GM20000 (cell line): Measurements from ENCODE around the gene PRUNE2.

Experiments
- DNase-seq: peaks from one replicate; pipeline ENCODE4 v3.0.0; 2012; ENCODE audit warnings: low spot score
- TF ChIP-seq, protein P1 (sequence below): IDR thresholded peaks from 2 replicates; pipeline ENCODE4 v1.5.1; 2012; ENCODE audit warnings: mild to moderate bottlenecking, control low read depth; ENCODE audit errors: extremely low read depth, missing control alignments

PRUNE2 gene

DNA sequence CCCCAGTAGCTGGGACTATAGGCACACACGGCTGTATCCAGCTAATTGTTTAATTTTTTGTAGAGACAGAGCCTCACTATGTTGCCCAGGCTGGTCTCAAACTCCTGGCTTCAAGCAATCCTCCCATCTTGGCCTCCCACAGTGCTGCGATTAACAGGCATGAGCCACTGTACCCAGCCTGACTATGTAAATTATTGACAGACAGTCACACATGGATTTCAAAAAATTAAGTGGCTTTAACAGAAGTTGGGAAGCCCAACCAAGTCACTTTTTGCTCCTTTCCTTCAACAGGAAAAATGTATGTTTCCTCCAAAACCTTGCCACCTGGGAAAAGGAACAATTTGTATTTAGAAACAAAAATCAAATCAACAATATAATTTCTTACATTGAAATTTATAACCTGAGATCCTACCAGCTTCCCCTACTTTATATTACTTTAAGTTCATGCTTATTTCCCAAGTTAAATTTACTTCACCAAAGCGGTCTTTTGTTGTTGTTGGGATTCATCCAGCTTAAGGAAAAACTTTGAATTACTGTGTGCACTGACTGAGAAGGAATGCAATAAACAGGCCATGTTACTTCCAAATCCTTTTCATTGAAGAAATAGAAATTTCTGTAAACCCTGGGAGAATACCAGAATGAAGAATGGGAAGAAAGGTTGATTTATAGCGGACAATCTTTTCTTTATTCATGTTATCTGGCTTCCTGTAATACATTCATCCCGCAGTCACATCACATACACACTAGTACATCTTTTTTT lies 133.0 kb downstream of the PRUNE2 start:
- no peak for DNase-seq

DNA sequence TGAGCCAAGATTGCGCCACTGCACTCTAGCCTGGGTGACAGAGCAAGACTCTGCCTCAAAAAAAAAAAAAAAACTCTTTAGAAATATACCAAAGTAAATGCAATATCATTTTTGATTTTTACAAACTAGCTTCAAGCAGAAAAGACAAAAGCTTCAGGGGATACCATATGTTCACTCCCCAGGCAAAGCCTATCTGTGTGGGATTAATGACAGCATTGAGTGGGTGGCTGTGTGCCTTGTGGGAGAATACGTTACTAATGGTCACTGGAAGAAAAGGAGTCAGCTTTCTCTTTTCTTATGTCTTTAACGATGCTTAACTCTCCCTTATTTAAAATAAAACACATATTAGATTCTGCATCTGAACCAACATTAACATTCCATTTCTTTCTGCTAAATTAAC lies 139.8 kb downstream of the PRUNE2 start:
- TF ChIP-seq, protein P1, sequence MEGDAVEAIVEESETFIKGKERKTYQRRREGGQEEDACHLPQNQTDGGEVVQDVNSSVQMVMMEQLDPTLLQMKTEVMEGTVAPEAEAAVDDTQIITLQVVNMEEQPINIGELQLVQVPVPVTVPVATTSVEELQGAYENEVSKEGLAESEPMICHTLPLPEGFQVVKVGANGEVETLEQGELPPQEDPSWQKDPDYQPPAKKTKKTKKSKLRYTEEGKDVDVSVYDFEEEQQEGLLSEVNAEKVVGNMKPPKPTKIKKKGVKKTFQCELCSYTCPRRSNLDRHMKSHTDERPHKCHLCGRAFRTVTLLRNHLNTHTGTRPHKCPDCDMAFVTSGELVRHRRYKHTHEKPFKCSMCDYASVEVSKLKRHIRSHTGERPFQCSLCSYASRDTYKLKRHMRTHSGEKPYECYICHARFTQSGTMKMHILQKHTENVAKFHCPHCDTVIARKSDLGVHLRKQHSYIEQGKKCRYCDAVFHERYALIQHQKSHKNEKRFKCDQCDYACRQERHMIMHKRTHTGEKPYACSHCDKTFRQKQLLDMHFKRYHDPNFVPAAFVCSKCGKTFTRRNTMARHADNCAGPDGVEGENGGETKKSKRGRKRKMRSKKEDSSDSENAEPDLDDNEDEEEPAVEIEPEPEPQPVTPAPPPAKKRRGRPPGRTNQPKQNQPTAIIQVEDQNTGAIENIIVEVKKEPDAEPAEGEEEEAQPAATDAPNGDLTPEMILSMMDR = no peak
- DNase-seq = no peak

More for the DNA sequence above, 133.0 kb downstream of the PRUNE2 start:
- TF ChIP-seq, protein P1 = no peak

DNA sequence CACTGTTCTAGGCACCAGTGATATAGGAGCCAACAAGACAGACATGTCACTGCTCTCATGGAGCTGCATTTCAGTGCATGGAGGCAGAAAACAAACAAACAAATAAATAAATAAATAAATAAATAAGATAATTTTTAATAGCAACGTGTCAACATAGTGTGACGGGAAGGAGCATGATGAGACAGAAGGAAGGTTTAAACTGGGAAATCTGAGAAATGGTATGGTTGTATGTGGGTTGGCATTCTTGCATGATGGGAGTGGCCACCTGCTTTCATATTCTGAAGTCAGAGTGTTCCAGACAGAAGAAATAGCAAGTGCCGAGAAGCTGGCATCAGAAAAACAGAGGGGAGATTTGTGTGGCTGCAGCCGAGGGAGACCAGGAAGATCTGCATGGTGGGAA lies 141.8 kb downstream of the PRUNE2 start, which contains the start of gene PCA3:
PCA3 (plus strand) TSS at position 301 of the 400 bp plus-strand sequence.
- no peak for DNase-seq
- TF ChIP-seq, protein P1 = no peak

DNA sequence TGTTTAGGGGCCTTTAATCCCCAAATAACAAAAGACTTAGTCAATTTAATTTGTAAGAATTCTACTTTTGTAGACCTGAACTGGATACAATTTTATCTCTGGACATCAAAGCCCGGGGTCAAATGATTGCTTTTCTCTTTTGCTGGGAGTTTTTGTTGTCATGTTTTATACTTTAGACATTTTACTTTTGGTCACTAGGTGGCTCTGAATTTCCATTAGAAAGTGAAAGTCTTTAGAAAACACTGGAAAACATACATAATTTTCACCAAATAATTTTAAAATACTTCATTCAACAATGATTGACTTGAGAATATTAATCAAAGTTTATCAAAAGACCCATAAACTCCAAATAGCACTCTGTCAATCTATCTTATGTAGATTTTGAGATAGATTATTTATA lies 144.5 kb downstream of the PRUNE2 start:
- TF ChIP-seq, protein P1 = no peak
- DNase-seq = no peak

DNA sequence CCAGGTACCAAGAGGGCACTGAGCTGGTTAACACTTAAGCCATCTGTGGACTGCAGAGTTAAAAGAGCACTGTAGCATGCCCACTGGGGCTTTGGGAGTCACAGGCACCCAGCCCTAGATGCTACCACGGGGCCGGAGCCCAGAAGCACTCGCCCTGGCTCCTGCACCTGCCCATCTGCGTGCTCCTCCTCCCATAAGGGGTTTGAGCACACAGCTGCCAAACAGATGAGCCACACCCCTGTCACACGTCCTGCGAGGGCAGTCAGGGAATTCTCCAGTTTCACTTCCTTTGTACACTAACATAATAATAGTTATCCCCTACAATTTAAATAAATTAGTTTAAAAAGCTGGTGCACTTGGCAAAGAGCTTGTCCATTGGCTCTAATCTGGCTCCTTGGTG lies 146.2 kb downstream of the PRUNE2 start:
- TF ChIP-seq, protein P1 = no peak

DNA sequence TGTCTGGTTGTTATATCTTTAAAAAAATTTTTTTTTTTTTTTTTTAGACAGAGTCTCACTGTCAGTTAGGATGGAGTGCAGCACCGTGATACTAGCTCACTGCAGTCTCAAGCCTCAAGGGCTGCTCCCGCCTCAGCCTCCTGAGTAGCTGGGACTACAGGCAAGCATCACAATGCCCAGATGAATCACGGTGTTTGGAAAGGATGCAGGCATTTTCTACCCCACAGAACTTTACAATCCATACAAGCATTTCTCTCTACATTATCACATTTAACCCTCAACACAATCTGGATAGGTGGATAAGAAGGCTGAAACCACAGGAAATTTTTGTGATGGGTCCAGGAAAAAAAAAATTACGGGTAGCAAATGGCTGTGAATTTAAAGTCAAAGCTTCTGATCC lies 147.4 kb downstream of the PRUNE2 start:
- no peak for DNase-seq
- TF ChIP-seq, protein P1 = no peak

More for the DNA sequence above, 146.2 kb downstream of the PRUNE2 start:
- no peak for DNase-seq

DNA sequence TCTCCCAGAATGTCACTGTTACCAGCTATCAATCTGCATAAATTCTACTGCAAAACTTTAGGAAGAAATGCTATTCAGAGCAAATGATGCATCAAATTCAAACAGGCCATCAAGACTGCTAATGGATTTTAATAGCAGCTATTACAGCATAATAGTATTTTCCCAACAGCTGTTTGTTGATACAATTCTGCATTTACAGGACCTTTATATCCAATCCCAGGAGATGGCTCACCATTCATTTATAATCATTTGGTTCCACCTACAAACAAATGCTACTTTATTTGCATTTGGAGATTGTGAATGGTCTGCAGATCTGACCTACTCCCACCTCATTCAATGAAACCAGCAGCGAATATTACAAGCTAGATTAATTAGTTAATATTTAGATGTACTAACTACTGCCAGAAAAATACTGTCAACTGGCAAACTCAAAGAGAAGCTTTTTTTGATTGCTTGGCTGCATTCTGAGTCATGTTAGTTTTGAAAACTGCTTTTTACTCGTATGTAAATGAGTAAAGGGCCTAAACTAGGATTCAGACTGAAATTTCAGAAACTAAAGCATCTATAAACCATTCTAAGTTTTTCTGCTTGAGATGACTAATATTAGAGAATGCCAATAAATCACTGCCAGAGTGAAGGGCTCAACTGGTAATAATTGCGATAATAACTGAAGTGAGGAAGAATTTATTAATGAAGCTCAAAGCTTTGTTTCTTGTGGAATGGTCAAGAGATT lies 148.8 kb downstream of the PRUNE2 start:
- TF ChIP-seq, protein P1 = no peak
- DNase-seq = no peak
